ENCODE results near the gene KLF7. TPM values are rescaled to one million over a fixed set of nuclear protein-coding genes. Genes with fewer than 3 reads are reported as not detected.

KLF7 gene
- total RNA-seq, 2 experiments from 2014 or later = not detected

DNA sequence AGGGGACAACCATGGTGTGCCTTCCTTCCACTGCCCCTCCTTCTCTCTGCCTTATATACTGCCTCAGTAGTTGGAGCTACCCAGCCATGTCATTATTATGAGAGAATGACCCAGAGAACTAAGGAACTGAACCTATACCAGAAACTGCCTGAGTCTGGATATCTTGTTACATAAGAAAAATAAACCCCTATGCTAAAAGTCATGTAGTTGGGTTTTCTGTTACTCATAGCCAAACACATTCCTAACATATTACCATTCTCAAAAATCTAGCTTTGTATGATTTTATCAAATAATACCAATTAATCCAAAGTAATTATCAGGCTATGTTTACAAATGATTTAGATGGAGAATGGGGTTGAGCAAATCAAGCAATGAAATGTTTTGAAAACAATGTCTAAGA, 15.0 kb upstream of the KLF7 start:
- POLR2A ChIA-PET = no interaction called here
- H3K9me2 ChIP-seq (ENCODE audit: insufficient read depth, low read length) = no peaks in the 10 kb centered on the region
- CTCF ChIA-PET (ENCODE audit: unreplicated experiment) = no interaction called here
- H3K4me1 ChIP-seq (ENCODE audit: insufficient read depth, low read length, poor library complexity, severe bottlenecking) = no peaks in the 10 kb centered on the region
- no peaks in the 10 kb centered on the region for H3K9me3 ChIP-seq (ENCODE audit: low read length)
- H3K36me3 ChIP-seq (ENCODE audit: insufficient read depth, low read length) = no peaks in the 10 kb centered on the region
- no peaks in the 10 kb centered on the region for H4K20me1 ChIP-seq (ENCODE audit: insufficient read depth, low read length)
- H3K4me3 ChIP-seq (ENCODE audit: low read depth, low read length, poor library complexity, severe bottlenecking) = no peak overlapping the region
- H3K27ac ChIP-seq (ENCODE audit: low read depth, low read length, poor library complexity, severe bottlenecking) = no peak overlapping the region
- BruUV-seq (replicated peaks) = no TSS peak
- no peak for DNase-seq (ENCODE audit: low spot score)
- H2AFZ ChIP-seq (ENCODE audit: low read length) = no peak overlapping the region
- intact Hi-C loops (cut with micrococcal nuclease; ENCODE audit: unreplicated experiment) = no loop called here
- H3K79me2 ChIP-seq (ENCODE audit: insufficient read depth, low read depth, low read length) = no peaks in the 10 kb centered on the region
- TF ChIP-seq, protein P1, sequence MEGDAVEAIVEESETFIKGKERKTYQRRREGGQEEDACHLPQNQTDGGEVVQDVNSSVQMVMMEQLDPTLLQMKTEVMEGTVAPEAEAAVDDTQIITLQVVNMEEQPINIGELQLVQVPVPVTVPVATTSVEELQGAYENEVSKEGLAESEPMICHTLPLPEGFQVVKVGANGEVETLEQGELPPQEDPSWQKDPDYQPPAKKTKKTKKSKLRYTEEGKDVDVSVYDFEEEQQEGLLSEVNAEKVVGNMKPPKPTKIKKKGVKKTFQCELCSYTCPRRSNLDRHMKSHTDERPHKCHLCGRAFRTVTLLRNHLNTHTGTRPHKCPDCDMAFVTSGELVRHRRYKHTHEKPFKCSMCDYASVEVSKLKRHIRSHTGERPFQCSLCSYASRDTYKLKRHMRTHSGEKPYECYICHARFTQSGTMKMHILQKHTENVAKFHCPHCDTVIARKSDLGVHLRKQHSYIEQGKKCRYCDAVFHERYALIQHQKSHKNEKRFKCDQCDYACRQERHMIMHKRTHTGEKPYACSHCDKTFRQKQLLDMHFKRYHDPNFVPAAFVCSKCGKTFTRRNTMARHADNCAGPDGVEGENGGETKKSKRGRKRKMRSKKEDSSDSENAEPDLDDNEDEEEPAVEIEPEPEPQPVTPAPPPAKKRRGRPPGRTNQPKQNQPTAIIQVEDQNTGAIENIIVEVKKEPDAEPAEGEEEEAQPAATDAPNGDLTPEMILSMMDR (conservative IDR thresholded peaks at IDR 0.05; ENCODE audit: low read length) = no peak
- no peak for TF ChIP-seq EZH2phosphoT487 (IDR thresholded peaks at IDR 0.05; ENCODE audit: borderline replicate concordance, low read depth, low read length)
- no peak overlapping the region for H3K4me2 ChIP-seq (ENCODE audit: low read length)

DNA sequence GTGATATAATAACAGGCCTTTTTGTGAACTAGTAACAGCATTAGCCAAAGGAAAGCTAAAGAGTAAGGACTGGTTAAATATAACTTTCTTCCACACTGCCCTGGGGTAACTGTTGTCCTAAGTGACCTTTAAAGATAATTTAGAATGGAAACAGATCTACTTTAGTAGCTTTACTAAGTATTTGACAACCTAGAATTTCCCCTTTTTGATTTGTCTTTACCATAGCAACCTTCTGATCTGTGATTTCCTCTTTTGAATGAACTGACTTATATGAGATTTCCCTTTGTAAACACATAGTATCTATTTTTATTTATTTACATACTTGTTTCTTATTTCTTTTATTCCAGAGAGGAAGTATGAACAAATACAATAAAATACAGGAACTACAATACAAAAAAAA, 10.5 kb upstream of the KLF7 start:
- BruUV-seq (replicated peaks) = no TSS peak
- Histone ChIP-seq H3K27ac (ENCODE audit: low read depth, low read length, poor library complexity, severe bottlenecking) (no peak overlapping the region), H3K36me3 (ENCODE audit: insufficient read depth, low read length) (no peaks in the 10 kb centered on the region), H3K4me1 (ENCODE audit: insufficient read depth, low read length, poor library complexity, severe bottlenecking) (no peaks in the 10 kb centered on the region), H3K79me2 (ENCODE audit: insufficient read depth, low read depth, low read length) (no peaks in the 10 kb centered on the region), H3K4me2 (ENCODE audit: low read length) (no peak overlapping the region), H3K4me3 (ENCODE audit: low read depth, low read length, poor library complexity, severe bottlenecking) (no peak overlapping the region), H2AFZ (ENCODE audit: low read length) (no peak overlapping the region), H3K9me2 (ENCODE audit: insufficient read depth, low read length) (no peaks in the 10 kb centered on the region), H3K9me3 (ENCODE audit: low read length) (no peaks in the 10 kb centered on the region), H4K20me1 (ENCODE audit: insufficient read depth, low read length) (no peaks in the 10 kb centered on the region)
- intact Hi-C loops (cut with micrococcal nuclease; ENCODE audit: unreplicated experiment) = no loop called here
- DNase-seq (ENCODE audit: low spot score) = no peak
- ChIA-PET POLR2A (interaction anchor here (1.2 kb wide), 1 partner anchor 9 kb away, joined by 3 read pairs; no protein-coding TSS in a partner anchor), CTCF (ENCODE audit: unreplicated experiment) (no interaction called here)
- TF ChIP-seq, protein P1 (conservative IDR thresholded peaks at IDR 0.05; ENCODE audit: low read length) = no peak
- TF ChIP-seq EZH2phosphoT487 (IDR thresholded peaks at IDR 0.05; ENCODE audit: borderline replicate concordance, low read depth, low read length) = no peak

DNA sequence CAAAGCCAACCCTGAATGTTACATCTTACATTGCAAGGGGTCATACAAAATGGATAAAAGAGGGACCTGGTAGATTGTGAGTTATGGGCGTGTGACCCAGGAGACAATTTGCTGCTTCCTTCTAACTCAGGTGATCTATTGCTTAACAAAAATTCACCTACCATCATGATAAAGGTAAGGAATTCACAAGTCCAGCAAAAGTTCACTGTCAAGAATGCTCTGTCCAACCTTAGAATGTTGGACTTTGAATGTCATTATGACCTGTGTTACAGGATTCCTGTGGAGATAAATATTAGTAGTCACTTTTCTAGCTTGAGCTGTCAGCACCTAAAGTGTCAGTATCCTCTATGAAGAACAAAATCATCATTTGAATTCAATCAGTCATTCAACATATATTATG, 7.9 kb upstream of the KLF7 start:
- H3K4me3 ChIP-seq (ENCODE audit: low read depth, low read length, poor library complexity, severe bottlenecking) = no peak overlapping the region
- H2AFZ ChIP-seq (ENCODE audit: low read length) = no peak overlapping the region
- H3K36me3 ChIP-seq (ENCODE audit: insufficient read depth, low read length) = no peaks in the 10 kb centered on the region
- H3K4me1 ChIP-seq (ENCODE audit: insufficient read depth, low read length, poor library complexity, severe bottlenecking) = no peaks in the 10 kb centered on the region
- TF ChIP-seq, protein P1 (conservative IDR thresholded peaks at IDR 0.05; ENCODE audit: low read length) = no peak
- TF ChIP-seq EZH2phosphoT487 (IDR thresholded peaks at IDR 0.05; ENCODE audit: borderline replicate concordance, low read depth, low read length) = no peak
- H4K20me1 ChIP-seq (ENCODE audit: insufficient read depth, low read length) = no peaks in the 10 kb centered on the region
- no TSS peak for BruUV-seq (replicated peaks)
- H3K27ac ChIP-seq (ENCODE audit: low read depth, low read length, poor library complexity, severe bottlenecking) = no peak overlapping the region
- intact Hi-C loops (cut with micrococcal nuclease; ENCODE audit: unreplicated experiment) = no loop called here
- no peak overlapping the region for H3K4me2 ChIP-seq (ENCODE audit: low read length)
- H3K9me2 ChIP-seq (ENCODE audit: insufficient read depth, low read length) = no peaks in the 10 kb centered on the region
- CTCF ChIA-PET (ENCODE audit: unreplicated experiment) = no interaction called here
- POLR2A ChIA-PET = no interaction called here
- no peak for DNase-seq (ENCODE audit: low spot score)
- no peaks in the 10 kb centered on the region for H3K9me3 ChIP-seq (ENCODE audit: low read length)
- H3K79me2 ChIP-seq (ENCODE audit: insufficient read depth, low read depth, low read length) = no peaks in the 10 kb centered on the region
